ENCODE data around the gene CHIT1. TPM values are rescaled to one million over a fixed set of nuclear protein-coding genes. Genes with fewer than 3 reads are reported as not detected.

Gene CHIT1
- total and polyA plus RNA-seq, 9 of the 15 experiments (the other 6 are each of a cell fraction or from before 2014, with no cell fraction given): not detected

DNA sequence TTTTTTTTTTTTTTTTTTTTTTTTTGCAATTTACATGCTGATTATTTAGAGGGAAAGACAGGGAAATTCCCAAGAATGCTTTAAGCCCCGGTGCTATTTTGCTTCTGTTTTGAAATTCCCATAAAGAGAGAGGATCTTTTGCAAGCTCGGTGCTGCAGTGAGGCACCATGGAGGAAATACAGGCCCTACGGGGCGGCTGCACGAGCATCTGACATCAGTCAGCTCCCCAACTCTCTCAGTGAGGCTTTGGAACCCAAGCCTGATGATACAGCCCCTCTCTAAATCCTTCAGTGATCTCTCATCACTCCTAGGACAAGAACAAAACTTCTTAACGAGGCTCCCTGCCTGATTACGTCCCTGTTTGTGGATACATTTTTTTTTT, 42.2 kb downstream of the CHIT1 start:
- POLR2A ChIA-PET: no interaction called here
- FAIRE-seq (no peak), ATAC-seq (no peak)

DNA sequence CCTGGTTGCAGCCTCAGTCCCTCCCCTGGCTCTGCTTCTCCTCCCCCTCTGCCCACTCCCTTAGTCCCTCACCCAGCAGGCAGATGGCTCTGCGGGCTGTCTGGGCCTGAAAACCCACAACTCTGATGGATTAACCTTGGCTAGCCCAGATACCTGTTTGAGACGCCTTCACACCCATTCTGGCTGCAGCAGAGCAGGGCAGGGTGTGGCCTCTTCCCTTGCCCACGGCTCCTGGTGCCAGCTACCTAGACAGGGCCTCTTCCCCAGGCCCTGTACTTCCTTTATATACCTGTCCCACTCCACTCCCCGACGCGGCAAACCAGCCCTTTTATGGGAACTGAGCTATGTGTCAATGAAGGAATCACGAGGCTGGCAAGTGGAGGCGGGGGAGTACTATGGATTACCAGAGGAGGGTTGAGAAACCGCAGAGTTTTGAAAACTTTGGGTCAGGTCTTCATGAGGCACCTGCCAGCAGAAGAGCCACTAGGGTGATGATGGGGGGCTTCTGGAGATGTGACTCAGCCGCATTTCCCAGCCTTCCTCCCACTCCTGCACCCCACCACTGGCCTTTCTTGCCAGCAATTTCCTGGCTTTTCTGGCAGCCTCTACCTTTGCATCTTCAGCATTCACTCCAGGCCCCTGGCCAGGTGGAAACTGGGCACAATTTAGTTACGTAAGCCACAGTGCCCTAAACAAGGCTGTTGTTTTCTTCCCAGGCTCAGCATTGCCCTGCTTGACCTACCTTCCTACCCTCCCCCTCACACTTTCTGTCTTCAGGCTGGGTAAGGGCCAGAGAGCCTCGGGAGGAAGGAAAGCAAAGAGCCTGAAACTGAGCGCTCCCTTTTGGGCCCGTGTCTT, 42.8 kb downstream of the CHIT1 start, which contains the start of gene CHI3L1:
Gene CHI3L1 (minus strand): TSS at position 259 of the 858 bp plus-strand sequence. CDS start 81 bp downstream, at position 178.
- no TSS peak for BruUV-seq (replicated peaks)
- Histone ChIP-seq H3K27me3 (ENCODE audit: control insufficient read depth in 2 of 2, insufficient read depth in 2 of 2, low read length in 2 of 2) (peaks cover 20 to 38% of the 10 kb centered on the region in 2 experiments), H3K4me2 (ENCODE audit: insufficient read depth, low read length) (no peak within 1 kb of the TSS), H3K27ac (ENCODE audit: extremely low read depth, low read depth, low read length) (no peak within 1 kb of the TSS), H3K9me1 (ENCODE audit: control insufficient read depth, insufficient read depth, low read length) (no peaks in the 10 kb centered on the region), H3K4me1 (replicated peaks in 1 of 2; ENCODE audit: control insufficient read depth in 2 of 2, insufficient read depth in 2 of 2, low read length in 2 of 2) (no peaks in the 10 kb centered on the region), H2AFZ (ENCODE audit: low read depth, low read length) (no peak within 1 kb of the TSS), H3K9me3 (replicated peaks; ENCODE audit: control insufficient read depth, insufficient read depth, low read depth, low read length) (no peaks in the 10 kb centered on the region), H3K36me3 (ENCODE audit: control insufficient read depth, insufficient read depth, low read length) (no peaks in the 10 kb centered on the region), H3K9ac (ENCODE audit: insufficient read depth in 1 of 2, low read depth in 2 of 2, low read length in 2 of 2) (no peak within 1 kb of the TSS), H4K20me1 (replicated peaks; ENCODE audit: control insufficient read depth, insufficient read depth, low read length) (peaks cover 9% of the 10 kb centered on the region), H3K4me3 (no peak within 1 kb of the TSS), H3K79me2 (ENCODE audit: control insufficient read depth, insufficient read depth, low read length) (no peaks in the 10 kb centered on the region)
- POLR2A ChIA-PET: interaction anchor here (0.5 kb wide), 1 partner anchor 12 kb away, joined by 3 read pairs; no protein-coding TSS in a partner anchor
- CTCF ChIA-PET (ENCODE audit: low intra/inter-chr PET ratio): no interaction called here
- FAIRE-seq (no peak), ATAC-seq (peak; percentile 20; the same call in 1 of the 3 replicates), DNase-seq (ENCODE audit: extremely low read depth in 1 of 4, low spot score in 3 of 4) (no peak)
- in situ Hi-C loops (cut with MboI): no loop called here
- WGBS (ENCODE audit: insufficient coverage, low coverage, missing lambda C conversion rate): 0% methylated on average over 11 of the region's 14 CpGs
- intact Hi-C loops (cut with micrococcal nuclease): no loop called here
- TF ChIP-seq ZNF311 (CRISPR knock-in tag; IDR thresholded peaks at IDR 0.05) (no peak), FIP1L1 (IDR thresholded peaks at IDR 0.05; ENCODE audit: low read depth, low read length, poor library complexity, severe bottlenecking) (no peak), SUPT5H (IDR thresholded peaks at IDR 0.05) (no peak), CCNT2 (IDR thresholded peaks at IDR 0.05; ENCODE audit: borderline replicate concordance, extremely low read depth, insufficient read length, low read depth, low read length) (no peak), NR1H2 (CRISPR knock-in tag; IDR thresholded peaks at IDR 0.05) (no peak), SRSF9 (IDR thresholded peaks at IDR 0.05; ENCODE audit: borderline replicate concordance, low read depth, low read length) (no peak), EGR1 (conservative IDR thresholded peaks at IDR 0.05) (no peak), FOXK1 (CRISPR knock-in tag; IDR thresholded peaks at IDR 0.05; ENCODE audit: borderline replicate concordance) (no peak)
- TF ChIP-seq, protein P1, sequence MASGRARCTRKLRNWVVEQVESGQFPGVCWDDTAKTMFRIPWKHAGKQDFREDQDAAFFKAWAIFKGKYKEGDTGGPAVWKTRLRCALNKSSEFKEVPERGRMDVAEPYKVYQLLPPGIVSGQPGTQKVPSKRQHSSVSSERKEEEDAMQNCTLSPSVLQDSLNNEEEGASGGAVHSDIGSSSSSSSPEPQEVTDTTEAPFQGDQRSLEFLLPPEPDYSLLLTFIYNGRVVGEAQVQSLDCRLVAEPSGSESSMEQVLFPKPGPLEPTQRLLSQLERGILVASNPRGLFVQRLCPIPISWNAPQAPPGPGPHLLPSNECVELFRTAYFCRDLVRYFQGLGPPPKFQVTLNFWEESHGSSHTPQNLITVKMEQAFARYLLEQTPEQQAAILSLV (tag; IDR thresholded peaks at IDR 0.05): no peak
- TF ChIP-seq, protein P2, sequence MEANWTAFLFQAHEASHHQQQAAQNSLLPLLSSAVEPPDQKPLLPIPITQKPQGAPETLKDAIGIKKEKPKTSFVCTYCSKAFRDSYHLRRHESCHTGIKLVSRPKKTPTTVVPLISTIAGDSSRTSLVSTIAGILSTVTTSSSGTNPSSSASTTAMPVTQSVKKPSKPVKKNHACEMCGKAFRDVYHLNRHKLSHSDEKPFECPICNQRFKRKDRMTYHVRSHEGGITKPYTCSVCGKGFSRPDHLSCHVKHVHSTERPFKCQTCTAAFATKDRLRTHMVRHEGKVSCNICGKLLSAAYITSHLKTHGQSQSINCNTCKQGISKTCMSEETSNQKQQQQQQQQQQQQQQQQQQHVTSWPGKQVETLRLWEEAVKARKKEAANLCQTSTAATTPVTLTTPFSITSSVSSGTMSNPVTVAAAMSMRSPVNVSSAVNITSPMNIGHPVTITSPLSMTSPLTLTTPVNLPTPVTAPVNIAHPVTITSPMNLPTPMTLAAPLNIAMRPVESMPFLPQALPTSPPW (CRISPR knock-in tag; IDR thresholded peaks at IDR 0.05): 0 out of 2 replicates have a peak, but pooled peaks have one; percentile 15

More for the DNA sequence above, 42.2 kb downstream of the CHIT1 start:
- Histone ChIP-seq H3K9me1 (ENCODE audit: control insufficient read depth, insufficient read depth, low read length) (no peaks in the 10 kb centered on the region), H3K4me2 (ENCODE audit: insufficient read depth, low read length) (no peak overlapping the region), H2AFZ (ENCODE audit: low read depth, low read length) (no peak overlapping the region), H3K9me3 (replicated peaks; ENCODE audit: control insufficient read depth, insufficient read depth, low read depth, low read length) (no peaks in the 10 kb centered on the region), H3K27me3 (ENCODE audit: control insufficient read depth in 2 of 2, insufficient read depth in 2 of 2, low read length in 2 of 2) (peaks cover 20 to 41% of the 10 kb centered on the region in 2 experiments), H3K4me3 (no peak overlapping the region), H3K9ac (ENCODE audit: insufficient read depth in 1 of 2, low read depth in 2 of 2, low read length in 2 of 2) (no peak overlapping the region), H3K4me1 (replicated peaks in 1 of 2; ENCODE audit: control insufficient read depth in 2 of 2, insufficient read depth in 2 of 2, low read length in 2 of 2) (no peaks in the 10 kb centered on the region), H3K27ac (ENCODE audit: extremely low read depth, low read depth, low read length) (no peak overlapping the region), H3K36me3 (ENCODE audit: control insufficient read depth, insufficient read depth, low read length) (no peaks in the 10 kb centered on the region), H3K79me2 (ENCODE audit: control insufficient read depth, insufficient read depth, low read length) (no peaks in the 10 kb centered on the region), H4K20me1 (replicated peaks; ENCODE audit: control insufficient read depth, insufficient read depth, low read length) (peaks cover 3% of the 10 kb centered on the region)
- 0% methylated on average over 7 of the region's 7 CpGs for WGBS (ENCODE audit: insufficient coverage, low coverage, missing lambda C conversion rate)
- no TSS peak for BruUV-seq (replicated peaks)
- CTCF ChIA-PET (ENCODE audit: low intra/inter-chr PET ratio): no interaction called here
- intact Hi-C loops (cut with micrococcal nuclease): no loop called here
- in situ Hi-C loops (cut with MboI): no loop called here
- DNase-seq (ENCODE audit: extremely low read depth in 1 of 4, low spot score in 3 of 4): no peak
- TF ChIP-seq RBM15 (IDR thresholded peaks at IDR 0.05; ENCODE audit: insufficient read depth, low read length) (no peak), ZNF583 (CRISPR knock-in tag; IDR thresholded peaks at IDR 0.05) (no peak), HMGN3 (IDR thresholded peaks at IDR 0.05; ENCODE audit: borderline replicate concordance, extremely low read depth, insufficient read length, low read depth, low read length) (no peak), BRF1 (IDR thresholded peaks at IDR 0.05; ENCODE audit: borderline replicate concordance, extremely low read depth, insufficient read length) (no peak), ZNF134 (CRISPR knock-in tag; conservative IDR thresholded peaks at IDR 0.05) (no peak), FOSL1 (tag; conservative IDR thresholded peaks at IDR 0.05) (no peak), LEF1 (IDR thresholded peaks at IDR 0.05) (no peak), ZNF79 (CRISPR knock-in tag; IDR thresholded peaks at IDR 0.05; ENCODE audit: low read depth) (no peak)
